HG03575 (cell line): Measurements from ENCODE around the gene S100A3.
"Not testable (repeated sequence)": the region's sequence is repeated elsewhere in the genome, so short reads cannot be mapped to it uniquely, and the experiment has no call there.

ENCODE experiments used
- ATAC-seq: cut with Tn5 transposase; IDR thresholded peaks from one replicate; pipeline ENCODE4 v1.9.1; 2021; ENCODE audit not compliant: unreplicated experiment, insufficient number of reproducible peaks, low FRiP score; ENCODE audit errors: extremely low read depth

The S100A3 gene

GRCh38 chr1:153548722-153549688 lies at the start of gene S100A3:
TSS of gene S100A3 (minus strand) at chr1:153549258. CDS start at chr1:153548485, 773 bp downstream.
- no peak for ATAC-seq

- ATAC-seq: peak; percentile 94
These were observed 49.5 kb upstream of the S100A3 start for GRCh38 chr1:153598309-153599172.

- no peak for ATAC-seq
These were observed 48.1 kb upstream of the S100A3 start for GRCh38 chr1:153597206-153597605.

- ATAC-seq: no peak
These were observed 43.7 kb upstream of the S100A3 start for GRCh38 chr1:153592748-153593147.

- ATAC-seq: no peak
These were observed 39.4 kb upstream of the S100A3 start for GRCh38 chr1:153588482-153588881.

GRCh38 chr1:153588033-153588432 lies 39.0 kb upstream of the S100A3 start:
- ATAC-seq: not testable (repeated sequence)

- no peak for ATAC-seq
These were observed 38.3 kb upstream of the S100A3 start for GRCh38 chr1:153587314-153587713.

GRCh38 chr1:153586347-153586746 lies 37.3 kb upstream of the S100A3 start:
- no peak for ATAC-seq

GRCh38 chr1:153585006-153585405 lies 35.9 kb upstream of the S100A3 start:
- no peak for ATAC-seq

GRCh38 chr1:153583976-153584375 lies 34.9 kb upstream of the S100A3 start:
- no peak for ATAC-seq

GRCh38 chr1:153583514-153583913 lies 34.5 kb upstream of the S100A3 start:
- not testable (repeated sequence) for ATAC-seq

GRCh38 chr1:153582836-153583235 lies 33.8 kb upstream of the S100A3 start:
- ATAC-seq: not testable (repeated sequence)

- no peak for ATAC-seq
These were observed 29.9 kb upstream of the S100A3 start for GRCh38 chr1:153578936-153579335.

- no peak for ATAC-seq
These were observed 29.4 kb upstream of the S100A3 start for GRCh38 chr1:153578490-153578889.

- no peak for ATAC-seq
These were observed 28.6 kb upstream of the S100A3 start for GRCh38 chr1:153577624-153578051.

- no peak for ATAC-seq
These were observed 28.1 kb upstream of the S100A3 start for GRCh38 chr1:153577138-153577537.

GRCh38 chr1:153575497-153575896 lies 26.4 kb upstream of the S100A3 start:
- not testable (repeated sequence) for ATAC-seq

GRCh38 chr1:153575081-153575491 lies 26.0 kb upstream of the S100A3 start:
- ATAC-seq: not testable (repeated sequence)

- no peak for ATAC-seq
These were observed 24.3 kb upstream of the S100A3 start for GRCh38 chr1:153573351-153573750.
